Lung (tissue), 12 donors: Measurements from ENCODE around the gene KCNG2. TPM values are rescaled to one million over a fixed set of nuclear protein-coding genes. Genes with fewer than 3 reads are reported as not detected.

Experiments used
- ATAC-seq: fragments of 200-7000 bp; cut with Tn5 transposase; one replicate; pipeline ENCODE4 v1.9.1; 2020; ENCODE audit warnings: moderate number of reproducible peaks; ENCODE audit not compliant: insufficient read depth, low FRiP score
- DNase-seq, 3 donors: peaks; one replicate each; pipeline ENCODE4 v3.0.0-alpha.2; 2013 to 2017
- H3K27ac ChIP-seq, 2 donors: one replicate each; pipeline ENCODE4 v1.5.1; 2013; ENCODE audit warnings: mild to moderate bottlenecking in 2 of 2, moderate library complexity in 2 of 2, control low read depth in 1 of 2, inconsistent platforms in 1 of 2, low read depth in 1 of 2, low read length in 1 of 2
- H3K27me3 ChIP-seq, 3 donors: one replicate each; pipeline ENCODE4 v1.5.1; 2013; ENCODE audit warnings: low read length in 2 of 3; ENCODE audit not compliant: control insufficient read depth in 3 of 3, insufficient read depth in 3 of 3
- H3K36me3 ChIP-seq, 4 donors: one replicate each; pipeline ENCODE4 v1.5.1; 2013; ENCODE audit warnings: low read length in 4 of 4, mild to moderate bottlenecking in 1 of 4, moderate library complexity in 1 of 4; ENCODE audit not compliant: control insufficient read depth in 4 of 4, insufficient read depth in 4 of 4
- H3K4me1 ChIP-seq, 5 donors: one replicate each; pipeline ENCODE4 v1.5.1; 2013; ENCODE audit warnings: low read length in 5 of 5, mild to moderate bottlenecking in 2 of 5, moderate library complexity in 1 of 5; ENCODE audit not compliant: control insufficient read depth in 5 of 5, insufficient read depth in 5 of 5
- H3K4me3 ChIP-seq: one replicate; pipeline ENCODE4 v1.5.1; 2013; ENCODE audit warnings: mild to moderate bottlenecking, control low read depth, moderate library complexity
- H3K9ac ChIP-seq, 2 donors: one replicate each; pipeline ENCODE4 v1.5.1; 2013; ENCODE audit warnings: low read length in 2 of 2, control low read depth in 1 of 2; ENCODE audit not compliant: insufficient read depth in 1 of 2
- H3K9me3 ChIP-seq, 4 donors: one replicate each; pipeline ENCODE4 v1.5.1; 2013; ENCODE audit warnings: low read length in 3 of 4, mild to moderate bottlenecking in 1 of 4, moderate library complexity in 1 of 4; ENCODE audit not compliant: control insufficient read depth in 4 of 4, insufficient read depth in 3 of 4
- WGBS, 2 donors: extraction: QIAGEN DNeasy Blood & Tissue Kit; methylation state at CpG; one replicate each; pipeline ENCODE4 v1.1.7; 2013; 5-methylcytosine and 5-hydroxymethylcytosine counted together
- polyA plus RNA-seq, 2 donors: library from polyadenylated mRNA; stranded (reverse); fragments of 200-250 nt; gene quantifications; one replicate each; pipeline ENCODE4 v1.2.1, GENCODE V29; 2013
- total RNA-seq, 2 donors: library from RNA; depleted of rRNA in 1 of 2; stranded (reverse); fragments of >200 nt in 1 of 2; gene quantifications; one replicate each; pipeline ENCODE4 v1.2.1, GENCODE V29; 2014 to 2021
- TF ChIP-seq, protein P1 (sequence below): IDR thresholded peaks from 2 replicates; pipeline ENCODE4 v1.5.1; 2012; ENCODE audit warnings: mild to moderate bottlenecking; ENCODE audit errors: control extremely low read depth, extremely low read depth
- donor health status: control.
- donor health status: control.
- donor health status: Bipolar disorder and iron deficiency.
- donor health status: healthy.
- donor health status: DM: yes; HTN: yes; CAD: no.

Gene KCNG2
- total and polyA plus RNA-seq, 4 donors, result 0.16 to 1.8 (median 1.2) TPM

GRCh38 chr18:79760348-79760747 lies 37.4 kb upstream of the KCNG2 start:
- TF ChIP-seq, protein P1, sequence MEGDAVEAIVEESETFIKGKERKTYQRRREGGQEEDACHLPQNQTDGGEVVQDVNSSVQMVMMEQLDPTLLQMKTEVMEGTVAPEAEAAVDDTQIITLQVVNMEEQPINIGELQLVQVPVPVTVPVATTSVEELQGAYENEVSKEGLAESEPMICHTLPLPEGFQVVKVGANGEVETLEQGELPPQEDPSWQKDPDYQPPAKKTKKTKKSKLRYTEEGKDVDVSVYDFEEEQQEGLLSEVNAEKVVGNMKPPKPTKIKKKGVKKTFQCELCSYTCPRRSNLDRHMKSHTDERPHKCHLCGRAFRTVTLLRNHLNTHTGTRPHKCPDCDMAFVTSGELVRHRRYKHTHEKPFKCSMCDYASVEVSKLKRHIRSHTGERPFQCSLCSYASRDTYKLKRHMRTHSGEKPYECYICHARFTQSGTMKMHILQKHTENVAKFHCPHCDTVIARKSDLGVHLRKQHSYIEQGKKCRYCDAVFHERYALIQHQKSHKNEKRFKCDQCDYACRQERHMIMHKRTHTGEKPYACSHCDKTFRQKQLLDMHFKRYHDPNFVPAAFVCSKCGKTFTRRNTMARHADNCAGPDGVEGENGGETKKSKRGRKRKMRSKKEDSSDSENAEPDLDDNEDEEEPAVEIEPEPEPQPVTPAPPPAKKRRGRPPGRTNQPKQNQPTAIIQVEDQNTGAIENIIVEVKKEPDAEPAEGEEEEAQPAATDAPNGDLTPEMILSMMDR, result no peak
- peaks cover 0 to 5% (median 0%) of the 10 kb centered on the region in 4 donors for H3K36me3 ChIP-seq
- ATAC-seq (no peak), DNase-seq (no peak)
- no peaks in the 10 kb centered on the region for H3K27me3 ChIP-seq
- H3K4me1 ChIP-seq, result no peaks in the 10 kb centered on the region
- H3K27ac ChIP-seq, result no peak overlapping the region
- no peak overlapping the region for H3K9ac ChIP-seq
- WGBS, 2 donors, result 6 to 17% methylated on average over 1 of the region's 1 CpG
- H3K9me3 ChIP-seq, result peaks cover 0 to 12% (median 1%) of the 10 kb centered on the region in 4 donors
- H3K4me3 ChIP-seq, result no peak overlapping the region

GRCh38 chr18:79760881-79761280 lies 36.9 kb upstream of the KCNG2 start:
- no peaks in the 10 kb centered on the region for H3K4me1 ChIP-seq
- no peak overlapping the region for H3K4me3 ChIP-seq
- TF ChIP-seq, protein P1, result no peak
- H3K27ac ChIP-seq, result no peak overlapping the region
- no peak for DNase-seq
- peaks cover 0 to 5% (median 0%) of the 10 kb centered on the region in 4 donors for H3K36me3 ChIP-seq
- H3K27me3 ChIP-seq, result no peaks in the 10 kb centered on the region
- H3K9ac ChIP-seq, result no peak overlapping the region
- no peak for ATAC-seq
- 56 to 73% methylated on average over 1 of the region's 1 CpG for WGBS, 2 donors
- peaks cover 0 to 8% (median 1%) of the 10 kb centered on the region in 4 donors for H3K9me3 ChIP-seq

- DNase-seq, result no peak
- Histone ChIP-seq H3K9me3 (peaks cover 0 to 16% (median 1%) of the 10 kb centered on the region in 4 donors), H3K4me3 (no peak overlapping the region), H3K9ac (no peak overlapping the region), H3K27me3 (no peaks in the 10 kb centered on the region), H3K36me3 (no peaks in the 10 kb centered on the region), H3K4me1 (no peaks in the 10 kb centered on the region), H3K27ac (no peak overlapping the region)
- no peak for ATAC-seq
- TF ChIP-seq, protein P1, result no peak
Observed at GRCh38 chr18:79763407-79763806, 34.3 kb upstream of the KCNG2 start.

DNA sequence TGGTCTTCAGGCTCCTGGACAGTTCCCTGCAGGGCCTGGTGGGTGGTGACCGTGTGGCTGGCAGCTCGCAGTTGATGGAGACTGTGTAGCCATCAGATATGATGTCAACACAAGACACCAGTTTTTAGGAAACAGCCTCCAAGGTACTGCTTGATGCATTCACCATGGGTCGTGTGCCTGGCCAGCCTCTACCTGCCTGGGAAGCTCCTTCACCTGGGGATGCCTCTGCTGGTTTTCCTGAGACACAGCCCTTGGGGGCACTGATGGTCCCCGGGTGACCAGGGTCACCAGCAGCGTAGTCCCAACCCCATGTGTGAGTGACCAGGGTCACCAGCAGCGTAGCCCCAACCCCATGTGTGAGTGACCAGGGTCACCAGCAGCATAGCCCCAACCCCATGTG lies 33.6 kb upstream of the KCNG2 start:
- ATAC-seq (no peak), DNase-seq (no peak)
- H3K4me1 ChIP-seq, result no peaks in the 10 kb centered on the region
- H3K9me3 ChIP-seq, result peaks cover 0 to 16% (median 1%) of the 10 kb centered on the region in 4 donors
- no peaks in the 10 kb centered on the region for H3K36me3 ChIP-seq
- WGBS, 2 donors, result 87 to 90% methylated on average over 5 to 6 of the region's 6 CpGs
- TF ChIP-seq, protein P1, result no peak
- no peak overlapping the region for H3K27ac ChIP-seq
- H3K27me3 ChIP-seq, result no peaks in the 10 kb centered on the region
- H3K9ac ChIP-seq, result no peak overlapping the region
- H3K4me3 ChIP-seq, result no peak overlapping the region
